IPS-NIHi11 (cell line): ENCODE data around the gene TOX3.

Experiments used
- DNase-seq: peaks from one replicate; pipeline ENCODE4 v3.0.0; 2012; ENCODE audit warnings: mixed read lengths, low spot score

TOX3 gene

GRCh38 chr16:52492789-52493357 is 54.1 kb downstream of the TOX3 start:
- no peak for DNase-seq

- DNase-seq = no peak
Observed at GRCh38 chr16:52491216-52491615, 55.7 kb downstream of the TOX3 start.

GRCh38 chr16:52489894-52490293 is 57.0 kb downstream of the TOX3 start:
- no peak for DNase-seq

- no peak for DNase-seq
Observed at GRCh38 chr16:52488837-52489289, 58.1 kb downstream of the TOX3 start.

- DNase-seq = no peak
Observed at GRCh38 chr16:52487849-52488457, 59.0 kb downstream of the TOX3 start.

GRCh38 chr16:52480237-52480636 is 66.7 kb downstream of the TOX3 start:
- no peak for DNase-seq

GRCh38 chr16:52476111-52476510 is 70.8 kb downstream of the TOX3 start:
- no peak for DNase-seq

GRCh38 chr16:52474679-52475078 is 72.3 kb downstream of the TOX3 start:
- DNase-seq = no peak

GRCh38 chr16:52473096-52473495 is 73.8 kb downstream of the TOX3 start:
- DNase-seq = no peak

- DNase-seq = no peak
Observed at GRCh38 chr16:52471650-52472370, 75.1 kb downstream of the TOX3 start.

- peak; percentile 18 for DNase-seq
Observed at GRCh38 chr16:52470585-52470984, 76.4 kb downstream of the TOX3 start.

GRCh38 chr16:52469775-52470174 is 77.2 kb downstream of the TOX3 start:
- no peak for DNase-seq

GRCh38 chr16:52469091-52469490 is 77.9 kb downstream of the TOX3 start:
- DNase-seq = no peak

- no peak for DNase-seq
Observed at GRCh38 chr16:52467753-52468152, 79.2 kb downstream of the TOX3 start.

GRCh38 chr16:52466994-52467393 is 79.9 kb downstream of the TOX3 start:
- DNase-seq = no peak

GRCh38 chr16:52465711-52466267 is 81.2 kb downstream of the TOX3 start:
- DNase-seq = no peak

- DNase-seq = peak; percentile 13
Observed at GRCh38 chr16:52463904-52464303, 83.0 kb downstream of the TOX3 start.

GRCh38 chr16:52462816-52463215 is 84.1 kb downstream of the TOX3 start:
- no peak for DNase-seq

- no peak for DNase-seq
Observed at GRCh38 chr16:52460639-52461178, 86.2 kb downstream of the TOX3 start.

- peak; percentile 8 for DNase-seq
Observed at GRCh38 chr16:52456368-52456767, 90.6 kb downstream of the TOX3 start.

- DNase-seq = no peak
Observed at GRCh38 chr16:52455549-52456277, 91.2 kb downstream of the TOX3 start.

GRCh38 chr16:52453644-52454043 is 93.3 kb downstream of the TOX3 start:
- DNase-seq = no peak
